GM21528 (cell line): ENCODE data around the gene MIEN1.
"Not testable (repeated sequence)": the region's sequence is repeated elsewhere in the genome, so short reads cannot be mapped to it uniquely, and the experiment has no call there.

Source experiments
- ATAC-seq: cut with Tn5 transposase; IDR thresholded peaks from one replicate; pipeline ENCODE4 v1.9.1; 2021; ENCODE audit warnings: mild to moderate bottlenecking, moderate library complexity; ENCODE audit not compliant: unreplicated experiment, low FRiP score

MIEN1 gene

DNA sequence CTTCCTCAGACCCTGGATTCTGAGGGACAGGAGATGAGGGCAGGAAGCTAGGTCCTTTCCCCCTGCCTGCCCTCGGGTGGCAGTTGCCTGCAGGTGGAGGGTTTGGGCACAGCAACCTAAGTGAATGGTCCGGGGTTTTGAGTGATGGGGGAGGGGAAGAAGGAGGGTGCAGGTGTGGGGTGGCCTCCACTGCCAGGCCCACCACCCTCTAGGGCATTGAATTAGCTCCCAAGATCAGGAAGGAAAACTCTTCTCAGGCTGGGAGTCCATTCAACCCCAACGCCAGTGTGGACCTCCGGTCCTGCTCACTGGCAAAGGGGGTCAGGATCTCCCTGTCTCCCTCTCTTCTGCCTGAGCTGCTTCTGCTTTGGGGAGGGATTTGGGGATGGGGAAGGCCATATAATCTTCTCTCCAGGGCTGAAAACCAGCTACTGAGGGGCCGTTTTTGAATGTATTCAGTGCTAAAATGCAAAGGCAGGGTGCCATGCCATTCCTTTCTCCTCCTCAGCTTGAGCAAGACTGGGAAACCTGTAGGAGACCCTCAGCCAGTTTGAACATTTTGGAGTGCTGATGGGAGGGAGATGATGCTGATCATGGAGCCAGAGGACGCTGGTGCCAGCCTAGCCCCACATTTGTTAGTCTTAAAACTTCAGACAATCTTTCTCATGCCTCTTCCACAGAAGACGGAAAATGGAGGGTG, 26.2 kb upstream of the MIEN1 start:
- no peak for ATAC-seq

DNA sequence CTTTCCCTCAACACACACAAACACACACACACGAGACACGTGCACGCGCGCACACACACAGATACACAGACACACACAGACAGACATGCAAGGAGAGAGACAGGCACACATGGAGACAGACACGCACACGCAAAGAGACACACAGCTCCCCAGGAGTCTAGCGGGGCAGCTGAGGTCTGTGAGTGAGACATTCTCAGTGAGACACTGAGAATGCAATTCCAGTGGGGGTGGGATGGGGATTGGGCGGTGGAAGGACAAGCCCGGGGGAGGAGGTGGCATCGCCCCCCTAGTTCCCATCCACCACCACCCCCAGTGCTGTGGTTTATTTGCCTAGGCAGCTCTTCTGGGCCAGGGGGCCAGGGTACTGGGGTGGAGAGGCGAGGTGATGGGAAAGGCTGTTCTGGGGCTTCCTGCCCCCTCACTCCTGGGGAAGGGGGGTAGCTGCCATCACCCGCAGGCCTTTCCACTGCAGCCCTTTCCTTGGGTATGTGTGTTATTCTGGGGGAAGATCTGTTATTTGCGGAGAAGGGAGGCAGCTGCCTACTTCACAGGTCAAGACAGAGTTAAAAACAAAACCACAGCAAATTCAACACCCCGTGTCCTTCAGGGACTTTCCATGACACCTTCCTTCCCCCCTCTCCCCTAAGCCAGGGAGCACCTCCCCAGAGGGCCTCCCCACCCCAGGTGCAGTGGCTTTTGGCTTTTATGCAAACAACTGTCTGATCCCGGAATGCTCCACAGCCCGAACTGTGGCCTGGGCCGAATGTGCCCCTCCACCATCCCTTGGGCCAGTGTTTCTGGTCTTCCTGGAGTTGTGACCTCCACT, 25.4 kb upstream of the MIEN1 start:
- ATAC-seq = no peak

DNA sequence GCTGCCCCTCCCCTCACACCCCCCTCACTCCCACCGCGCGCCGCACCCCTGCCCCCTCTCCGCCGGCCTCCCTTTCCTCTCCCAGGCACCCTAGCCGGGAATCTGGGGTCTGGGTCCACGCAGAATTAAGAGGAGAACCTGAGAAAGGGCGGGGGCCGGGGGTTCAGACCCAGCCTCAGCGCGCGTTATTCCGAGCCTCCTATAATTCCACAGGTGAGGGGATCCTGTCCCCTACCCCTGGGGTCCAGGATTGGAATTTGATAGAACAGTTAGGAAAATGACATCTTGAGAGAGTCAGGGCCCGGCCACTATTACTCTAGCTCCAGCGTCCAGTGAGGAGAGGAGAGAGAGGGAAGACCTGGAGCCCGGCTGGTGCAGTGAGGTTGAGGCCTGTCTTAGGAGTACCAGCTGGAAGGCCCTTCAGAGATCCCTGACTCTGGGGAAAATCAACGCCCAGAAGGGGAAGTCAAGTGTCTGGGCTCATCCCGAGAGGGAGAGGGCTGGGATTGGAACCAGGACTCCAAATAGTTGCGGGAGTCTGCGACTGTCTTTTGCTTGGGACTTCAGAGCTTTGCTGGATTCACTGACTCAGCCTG, 24.7 kb upstream of the MIEN1 start:
- ATAC-seq = no peak

DNA sequence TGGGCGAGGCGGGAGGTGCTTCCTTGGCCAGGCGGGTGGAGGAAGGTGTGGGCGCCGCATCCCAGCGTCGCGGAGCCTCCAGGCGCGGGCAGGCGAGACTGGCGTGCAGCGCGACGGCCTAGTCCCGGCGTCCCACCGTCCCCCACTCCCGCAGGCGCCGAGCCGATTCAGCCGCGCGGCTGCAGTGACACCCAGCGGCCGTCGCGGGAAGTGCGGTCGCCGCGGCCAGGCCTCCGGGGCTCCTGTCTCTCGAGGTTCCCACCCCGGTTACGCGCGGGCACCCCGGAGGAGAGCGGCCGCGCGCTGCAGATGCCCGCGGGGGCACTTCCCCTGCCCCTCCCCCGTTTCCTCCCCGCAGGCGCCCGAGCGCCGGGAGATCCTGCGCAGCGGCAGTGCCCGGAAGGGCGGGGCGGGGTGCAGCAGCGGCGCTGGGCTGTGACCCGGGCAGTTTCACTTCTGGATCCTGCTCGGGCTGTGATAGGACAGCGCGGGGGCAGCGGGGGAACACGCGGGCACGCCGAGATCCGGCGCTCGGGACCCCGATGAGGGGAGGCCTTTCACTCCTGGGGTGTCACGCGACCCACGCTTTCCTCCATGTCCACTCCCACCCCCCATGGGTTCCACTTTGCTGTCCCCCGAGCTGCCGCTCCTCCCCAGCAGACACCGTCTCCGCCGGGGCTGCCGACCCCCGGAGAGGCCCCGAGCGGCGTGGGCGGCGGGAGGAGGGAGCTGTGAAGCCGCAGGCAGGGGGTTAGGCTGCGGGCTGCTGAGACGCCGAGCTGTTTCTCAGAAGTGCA, 24.0 kb upstream of the MIEN1 start:
- peak; percentile 61 for ATAC-seq

DNA sequence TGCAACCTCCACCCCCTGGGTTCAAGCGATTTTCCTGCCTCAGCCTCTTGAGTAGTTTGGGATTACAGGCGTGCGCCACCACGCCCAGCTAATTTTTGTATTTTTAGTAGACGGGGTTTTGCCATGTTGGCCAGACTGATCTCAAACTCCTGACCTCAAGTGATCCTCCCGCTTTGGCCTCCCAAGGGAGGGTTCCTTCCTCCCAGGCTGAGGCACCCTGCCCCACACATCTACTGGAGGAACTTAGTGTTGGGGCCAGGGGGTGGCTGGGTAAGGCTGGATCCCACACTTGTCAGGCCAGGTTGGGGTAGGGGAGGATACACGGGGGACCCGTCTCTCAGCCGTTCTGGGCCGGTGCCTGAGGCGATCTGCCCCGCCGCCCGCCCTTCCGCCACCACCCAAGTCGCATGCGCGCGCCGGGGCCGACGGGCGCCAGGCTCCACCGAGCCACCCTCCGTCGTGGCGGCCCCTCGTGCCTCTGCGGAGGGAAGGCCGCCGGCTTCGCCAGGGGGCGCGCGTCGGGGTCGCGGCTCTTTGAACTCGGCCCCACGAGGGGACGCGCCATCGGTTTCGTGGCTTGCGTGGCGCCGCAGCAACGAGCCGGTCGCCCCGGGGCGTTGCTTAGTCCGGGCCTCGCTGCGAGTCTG, 23.3 kb upstream of the MIEN1 start:
- ATAC-seq = peak; percentile 30

DNA sequence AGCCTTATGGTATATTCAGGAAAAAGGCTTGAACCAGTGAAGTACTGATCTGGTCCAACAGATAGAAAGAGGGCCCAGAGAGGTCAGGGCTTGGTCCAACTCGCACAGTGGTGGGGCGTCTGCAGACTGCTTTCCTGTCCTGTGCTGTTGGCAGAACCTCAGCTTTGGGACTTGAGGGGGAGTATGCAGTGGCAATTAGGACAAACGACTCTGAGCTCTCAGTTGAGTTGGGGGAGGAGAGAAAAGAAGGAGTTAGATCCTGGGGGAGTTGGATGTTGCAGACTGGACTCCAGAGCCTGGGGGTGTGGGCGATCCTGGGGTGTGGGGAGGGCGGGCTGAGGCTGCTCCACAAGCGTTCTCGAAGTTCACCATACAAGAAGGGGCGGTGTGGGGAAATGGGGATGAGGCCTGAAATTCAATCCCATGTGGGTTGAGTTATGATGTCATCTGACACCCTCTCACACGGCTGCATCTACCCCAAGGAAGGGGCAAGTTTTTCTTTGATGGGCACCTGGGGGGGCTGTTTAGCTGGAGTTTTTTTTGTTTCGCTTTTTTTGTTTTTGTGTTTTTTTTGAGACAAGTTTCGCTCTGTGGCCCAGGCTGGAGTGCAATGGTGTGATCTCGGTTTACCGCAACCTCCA, 22.0 kb upstream of the MIEN1 start:
- no peak for ATAC-seq

DNA sequence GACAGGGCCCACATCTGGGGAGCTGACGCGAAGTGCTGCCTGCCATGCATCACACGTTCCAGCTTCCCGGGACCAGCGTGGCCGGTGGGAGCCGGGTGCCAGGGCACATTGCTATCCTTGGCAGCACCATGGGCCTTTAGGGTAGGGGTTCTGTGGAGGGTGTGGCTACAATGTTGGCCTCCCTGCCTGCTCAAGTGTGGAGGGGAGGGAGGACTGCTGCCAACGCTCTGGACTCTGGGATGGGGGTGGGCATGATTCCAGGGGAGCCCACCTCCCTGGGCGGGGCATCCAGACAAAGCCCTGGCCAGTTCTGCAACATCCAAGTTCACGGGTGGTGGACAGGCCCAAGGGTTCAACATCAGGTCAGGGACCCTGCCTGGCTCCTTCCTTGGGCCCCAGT, 21.3 kb upstream of the MIEN1 start:
- ATAC-seq = no peak

DNA sequence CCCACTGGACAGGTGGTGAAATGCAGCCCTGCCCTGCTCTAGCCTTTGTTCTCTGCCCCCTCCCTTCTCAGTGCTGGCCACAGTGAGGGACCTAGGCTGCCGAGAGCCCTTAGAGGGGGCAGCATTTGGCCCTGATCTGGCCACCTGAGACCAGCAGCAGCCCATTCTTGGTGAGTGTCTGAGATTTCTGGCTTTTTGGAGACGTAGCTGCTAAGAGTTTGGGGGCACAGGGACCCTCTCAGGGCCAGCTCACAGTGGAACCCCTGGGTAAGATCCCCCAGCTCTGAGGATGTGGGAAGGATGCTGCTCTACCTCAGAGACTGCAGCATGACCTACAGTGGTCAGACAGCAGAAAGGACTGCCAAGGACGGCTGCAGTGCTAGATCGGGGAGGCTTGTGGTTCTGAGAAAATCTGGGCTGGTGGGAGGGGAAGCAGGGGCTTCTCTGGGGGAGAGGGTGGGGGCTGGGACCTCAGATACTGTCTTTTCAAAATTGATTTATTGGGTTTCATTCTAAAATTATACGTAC, 20.7 kb upstream of the MIEN1 start:
- ATAC-seq = no peak

DNA sequence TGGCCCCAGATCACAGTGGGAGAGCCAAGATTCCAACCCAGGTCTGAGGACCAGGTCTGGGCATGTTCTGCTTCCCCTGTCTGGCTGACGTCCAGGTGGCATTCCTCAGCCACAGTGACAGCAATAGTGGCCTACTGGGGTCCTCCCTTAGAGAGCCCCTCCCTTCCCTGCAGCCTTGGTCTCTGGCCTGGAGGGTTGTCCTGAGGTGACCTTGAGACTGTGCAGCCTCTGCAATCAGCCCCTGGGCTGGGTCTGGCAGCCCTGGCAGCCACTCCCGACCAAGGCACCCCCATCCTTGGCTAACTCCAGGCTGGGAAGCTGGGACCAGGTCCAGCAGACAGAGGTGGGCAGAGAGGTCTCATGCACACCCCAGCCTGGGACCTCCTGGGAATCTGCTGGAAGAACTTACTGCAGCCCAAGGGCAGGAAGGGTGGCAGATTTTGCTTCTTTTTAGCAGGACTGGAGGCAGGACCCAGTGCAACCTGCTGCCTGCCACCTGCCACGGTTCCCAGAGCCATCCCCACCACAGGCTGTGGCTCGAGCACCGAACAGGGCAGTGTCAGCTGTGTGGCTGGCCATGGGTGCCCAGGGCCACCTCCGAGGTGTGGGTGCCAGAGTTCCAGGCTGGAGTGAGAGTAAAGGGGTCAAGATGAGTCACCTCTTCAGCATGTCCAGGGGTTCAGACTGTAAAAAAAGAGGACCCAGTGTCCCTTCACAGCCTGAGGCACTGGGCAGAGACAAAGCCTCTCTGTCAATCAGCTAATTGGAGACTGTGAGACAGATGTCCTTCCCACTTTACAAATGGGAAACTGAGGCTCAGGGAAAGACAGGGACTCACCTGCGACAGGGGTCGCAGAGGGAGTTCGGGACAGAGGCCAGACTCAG, 20.0 kb upstream of the MIEN1 start:
- ATAC-seq = no peak

DNA sequence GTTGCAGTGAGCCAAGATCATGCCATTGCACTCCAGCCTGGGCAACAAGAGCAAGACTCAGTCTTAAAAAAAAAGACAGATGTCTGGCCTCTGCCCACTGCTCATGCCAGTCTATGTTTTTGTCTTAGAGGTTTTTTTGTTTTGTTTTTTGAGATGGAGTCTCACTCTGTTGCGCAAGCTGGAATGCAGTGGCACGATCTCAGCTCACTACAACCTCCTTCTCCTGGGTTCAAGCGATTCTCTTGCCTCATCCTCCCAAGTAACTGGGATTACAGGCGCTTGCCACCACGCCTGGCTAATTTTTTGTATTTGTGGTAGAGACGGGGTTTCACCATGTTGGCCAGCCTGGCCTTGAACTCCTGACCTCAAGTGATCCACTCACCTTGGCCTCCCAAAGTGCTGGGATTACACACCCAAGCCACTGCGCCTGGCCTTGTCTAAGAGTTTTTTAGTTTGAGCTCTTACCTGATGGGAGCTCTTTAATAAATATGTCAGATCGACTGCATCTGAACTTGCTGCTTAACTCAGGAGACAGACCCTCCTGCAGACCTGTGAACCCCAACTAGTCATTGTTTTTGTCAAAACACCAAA, 18.2 kb upstream of the MIEN1 start:
- not testable (repeated sequence) for ATAC-seq

DNA sequence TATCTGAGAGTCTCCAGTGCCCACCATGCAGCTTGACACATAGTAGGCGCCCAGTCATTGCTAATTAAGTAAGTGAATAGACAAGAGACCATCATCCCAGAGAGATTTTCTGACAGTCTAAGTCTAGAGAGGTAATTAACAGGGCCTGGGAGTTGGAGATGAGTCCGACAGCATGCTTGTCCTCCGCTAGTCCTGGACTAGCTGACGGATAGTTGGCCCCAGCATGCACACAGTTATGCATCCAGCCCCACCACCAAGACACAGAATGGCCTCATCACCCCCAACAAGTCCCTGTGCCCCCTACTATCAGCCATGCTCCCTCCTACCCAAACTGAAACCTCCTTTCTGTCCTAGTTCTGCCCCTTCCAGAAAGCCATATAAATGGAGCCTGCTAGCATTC, 17.4 kb upstream of the MIEN1 start:
- no peak for ATAC-seq

DNA sequence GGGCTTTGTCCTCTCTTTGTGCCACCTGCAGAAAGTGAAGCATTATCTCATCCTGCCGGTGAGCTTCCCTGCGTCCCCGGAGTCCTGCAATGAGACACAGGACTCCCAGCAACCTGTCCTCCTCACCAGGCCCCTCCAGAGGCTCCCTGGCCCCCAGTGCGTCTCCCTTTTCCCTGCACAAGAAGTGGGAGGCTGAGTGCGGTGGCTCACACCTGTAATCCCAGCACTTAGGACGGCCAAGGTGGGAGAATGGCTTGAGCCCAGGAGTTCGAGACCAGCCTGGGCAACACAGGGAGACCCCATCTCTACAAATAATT, 15.8 kb upstream of the MIEN1 start:
- no peak for ATAC-seq

DNA sequence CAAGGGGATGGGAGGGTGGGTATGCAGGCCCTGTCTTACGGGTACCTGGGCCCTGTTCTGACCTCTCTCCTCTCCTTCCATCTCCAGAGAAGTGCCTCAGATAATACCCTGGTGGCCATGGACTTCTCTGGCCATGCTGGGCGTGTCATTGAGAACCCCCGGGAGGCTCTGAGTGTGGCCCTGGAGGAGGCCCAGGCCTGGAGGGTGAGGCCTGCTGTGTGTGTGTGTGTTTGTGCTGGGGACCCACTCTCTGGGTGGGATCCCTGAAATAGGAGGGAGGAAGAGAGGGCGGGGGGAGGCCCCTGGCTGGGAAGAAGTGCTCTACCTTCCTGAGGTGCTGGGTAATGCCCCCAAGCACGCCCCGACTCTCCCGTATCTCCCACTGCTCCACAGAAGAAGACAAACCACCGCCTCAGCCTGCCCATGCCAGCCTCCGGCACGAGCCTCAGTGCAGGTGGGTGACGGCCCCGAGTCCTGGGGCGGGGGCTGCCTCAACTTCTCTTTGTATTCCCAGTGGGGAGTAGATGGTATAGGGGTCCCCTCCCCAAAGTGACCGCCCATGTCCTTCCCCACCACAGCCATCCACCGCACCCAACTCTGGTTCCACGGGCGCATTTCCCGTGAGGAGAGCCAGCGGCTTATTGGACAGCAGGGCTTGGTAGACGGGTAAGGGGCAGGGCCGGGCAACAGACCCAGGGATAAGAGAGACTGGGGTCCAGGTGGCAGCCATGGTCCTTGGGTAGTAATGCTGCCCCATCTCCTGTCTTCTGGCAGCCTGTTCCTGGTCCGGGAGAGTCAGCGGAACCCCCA, 15.2 kb upstream of the MIEN1 start:
- ATAC-seq = no peak

DNA sequence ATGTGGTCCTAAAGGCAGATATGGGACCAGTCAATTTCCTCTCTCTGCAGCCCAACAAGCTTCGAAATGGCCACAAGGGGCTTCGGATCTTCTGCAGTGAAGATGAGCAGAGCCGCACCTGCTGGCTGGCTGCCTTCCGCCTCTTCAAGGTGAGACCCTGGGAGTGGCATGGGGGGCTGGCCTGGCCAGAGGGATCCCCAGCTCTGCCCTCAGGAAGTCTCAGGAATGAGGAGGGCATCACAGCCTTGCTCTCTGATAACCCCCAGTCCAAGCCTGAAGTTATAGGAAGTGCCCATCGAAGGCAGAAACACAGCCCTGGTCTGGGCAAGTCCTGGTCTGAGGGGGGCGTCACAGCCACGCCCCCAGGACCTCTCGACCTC, 14.5 kb upstream of the MIEN1 start:
- no peak for ATAC-seq

DNA sequence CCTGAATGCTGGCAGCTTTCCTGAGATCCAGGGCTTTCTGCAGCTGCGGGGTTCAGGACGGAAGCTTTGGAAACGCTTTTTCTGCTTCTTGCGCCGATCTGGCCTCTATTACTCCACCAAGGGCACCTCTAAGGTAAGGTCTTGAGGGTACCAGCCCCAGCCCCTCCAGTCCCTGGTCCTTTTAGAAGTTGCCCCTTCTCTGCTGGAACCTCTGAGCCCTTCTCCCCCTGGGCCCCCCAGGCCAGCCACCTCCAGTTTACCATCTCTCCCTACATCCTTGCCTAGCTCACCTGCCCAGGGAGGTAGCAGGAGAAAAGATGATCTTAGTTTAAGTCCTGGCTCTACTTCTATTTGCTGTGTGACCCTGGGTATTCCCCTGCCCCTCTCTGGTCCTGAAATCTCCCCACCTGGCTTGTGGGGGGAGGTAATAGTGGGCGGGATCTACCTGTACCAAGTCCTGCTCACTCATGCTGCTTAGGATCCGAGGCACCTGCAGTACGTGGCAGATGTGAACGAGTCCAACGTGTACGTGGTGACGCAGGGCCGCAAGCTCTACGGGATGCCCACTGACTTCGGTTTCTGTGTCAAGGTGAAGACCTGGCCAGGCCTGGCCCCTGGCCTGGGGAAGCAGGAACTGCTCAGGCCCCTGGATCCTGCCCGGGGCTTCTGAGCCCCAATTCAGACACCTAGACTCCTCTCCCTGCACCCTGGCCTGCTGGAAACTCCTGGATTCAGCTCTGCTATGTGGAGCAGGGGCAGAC, 13.9 kb upstream of the MIEN1 start:
- no peak for ATAC-seq

DNA sequence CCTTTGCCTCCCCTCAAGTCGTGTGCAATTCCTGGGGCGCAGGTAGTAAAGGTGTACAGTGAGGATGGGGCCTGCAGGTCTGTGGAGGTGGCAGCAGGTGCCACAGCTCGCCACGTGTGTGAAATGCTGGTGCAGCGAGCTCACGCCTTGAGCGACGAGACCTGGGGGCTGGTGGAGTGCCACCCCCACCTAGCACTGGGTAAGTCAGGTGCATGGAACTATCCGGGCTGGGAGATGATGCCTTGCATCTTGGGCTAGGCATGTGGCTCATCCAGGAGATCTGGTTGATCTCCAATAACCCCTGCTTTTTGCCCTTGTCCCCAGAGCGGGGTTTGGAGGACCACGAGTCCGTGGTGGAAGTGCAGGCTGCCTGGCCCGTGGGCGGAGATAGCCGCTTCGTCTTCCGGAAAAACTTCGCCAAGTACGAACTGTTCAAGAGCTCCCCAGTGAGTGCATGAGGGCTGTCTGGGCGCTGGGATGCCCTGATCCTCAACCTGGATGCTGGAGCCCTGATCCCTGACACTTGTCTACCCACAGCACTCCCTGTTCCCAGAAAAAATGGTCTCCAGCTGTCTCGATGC, 12.6 kb upstream of the MIEN1 start:
- no peak for ATAC-seq
